Bronchial epithelial cell (primary cell): Measurements from ENCODE around the gene CHN2. TPM values are rescaled to one million over a fixed set of nuclear protein-coding genes. Genes with fewer than 3 reads are reported as not detected.

Experiments used
- DNase-seq: peaks from one replicate; pipeline ENCODE4 v3.0.0-alpha.2; 2010; ENCODE audit warnings: low read depth
- FAIRE-seq: peaks from 2 replicates; lab custom pipeline; 2011; peaks lifted over from hg19 to GRCh38; lab: Jason Lieb, UNC
- H3K27me3 ChIP-seq: 2 replicates; pipeline ENCODE4 v1.5.1; 2011; ENCODE audit warnings: low read length; ENCODE audit not compliant: control insufficient read depth, insufficient read depth
- H3K36me3 ChIP-seq: 2 replicates; pipeline ENCODE4 v1.5.1; 2011; ENCODE audit warnings: low read length; ENCODE audit not compliant: control insufficient read depth, insufficient read depth
- H3K4me3 ChIP-seq: 2 replicates; pipeline ENCODE4 v1.5.1; 2011; ENCODE audit warnings: mild to moderate bottlenecking, low read depth, low read length, control low read depth
- CTCF ChIP-seq: IDR thresholded peaks from 2 replicates; pipeline ENCODE4 v1.5.1; 2011; ENCODE audit warnings: mild to moderate bottlenecking, moderate library complexity, low read length, control low read depth, inconsistent platforms; ENCODE audit not compliant: insufficient read depth, severe bottlenecking
- total RNA-seq: library from RNA; depleted of rRNA; stranded (reverse); fragments of >200 nt; gene quantifications from 2 replicates; pipeline ENCODE4 v1.2.1, GENCODE V29; 2014

CHN2 gene
- total RNA-seq, 1 donor from 2014 or later: 0.53 TPM

- Histone ChIP-seq H3K27me3 (peaks cover 1% of the 10 kb centered on the region), H3K36me3 (no peaks in the 10 kb centered on the region), H3K4me3 (no peak overlapping the region)
- peak; percentile 32 for FAIRE-seq
- no peak for TF ChIP-seq CTCF
- no peak for DNase-seq
These were observed 264.4 kb downstream of the CHN2 start for GRCh38 chr7:29458933-29459332.

- H3K36me3 ChIP-seq: no peaks in the 10 kb centered on the region
- no peak for TF ChIP-seq CTCF
- H3K27me3 ChIP-seq: peaks cover 1% of the 10 kb centered on the region
- no peak overlapping the region for H3K4me3 ChIP-seq
- FAIRE-seq (no peak), DNase-seq (no peak)
These were observed 265.0 kb downstream of the CHN2 start for GRCh38 chr7:29459589-29459988.

- no peak for FAIRE-seq
- DNase-seq: no peak
- no peak overlapping the region for H3K4me3 ChIP-seq
- H3K36me3 ChIP-seq: no peaks in the 10 kb centered on the region
- no peak for TF ChIP-seq CTCF
- peaks cover 1% of the 10 kb centered on the region for H3K27me3 ChIP-seq
These were observed 267.4 kb downstream of the CHN2 start for GRCh38 chr7:29461996-29462395.

GRCh38 chr7:29463504-29464158 is 269.1 kb downstream of the CHN2 start:
- Histone ChIP-seq H3K4me3 (no peak overlapping the region), H3K36me3 (no peaks in the 10 kb centered on the region), H3K27me3 (peaks cover 1% of the 10 kb centered on the region)
- FAIRE-seq: no peak
- no peak for DNase-seq
- no peak for TF ChIP-seq CTCF

GRCh38 chr7:29464753-29465152 is 270.2 kb downstream of the CHN2 start:
- Histone ChIP-seq H3K27me3 (no peaks in the 10 kb centered on the region), H3K4me3 (no peak overlapping the region), H3K36me3 (no peaks in the 10 kb centered on the region)
- no peak for FAIRE-seq
- no peak for DNase-seq
- TF ChIP-seq CTCF: no peak
